ENCODE data around the gene STX8.

The STX8 gene

DNA sequence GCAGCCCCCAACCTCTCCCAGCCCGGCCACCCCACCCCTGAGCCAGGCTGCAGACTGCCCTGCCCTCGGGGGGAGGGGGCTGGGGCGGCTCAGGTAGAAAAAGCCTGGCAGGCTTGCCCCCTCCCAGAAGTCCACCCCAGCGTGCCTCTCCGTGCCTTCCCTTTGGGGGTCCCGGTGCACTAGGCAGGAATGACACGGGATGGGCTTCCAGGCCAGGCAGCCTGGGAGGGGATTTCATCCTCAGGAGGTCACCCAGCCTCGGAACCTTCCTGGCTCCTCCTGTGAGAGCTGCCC, 369.3 kb downstream of the STX8 start:
- DNase-seq (ENCODE audit: low spot score), result no peak

DNA sequence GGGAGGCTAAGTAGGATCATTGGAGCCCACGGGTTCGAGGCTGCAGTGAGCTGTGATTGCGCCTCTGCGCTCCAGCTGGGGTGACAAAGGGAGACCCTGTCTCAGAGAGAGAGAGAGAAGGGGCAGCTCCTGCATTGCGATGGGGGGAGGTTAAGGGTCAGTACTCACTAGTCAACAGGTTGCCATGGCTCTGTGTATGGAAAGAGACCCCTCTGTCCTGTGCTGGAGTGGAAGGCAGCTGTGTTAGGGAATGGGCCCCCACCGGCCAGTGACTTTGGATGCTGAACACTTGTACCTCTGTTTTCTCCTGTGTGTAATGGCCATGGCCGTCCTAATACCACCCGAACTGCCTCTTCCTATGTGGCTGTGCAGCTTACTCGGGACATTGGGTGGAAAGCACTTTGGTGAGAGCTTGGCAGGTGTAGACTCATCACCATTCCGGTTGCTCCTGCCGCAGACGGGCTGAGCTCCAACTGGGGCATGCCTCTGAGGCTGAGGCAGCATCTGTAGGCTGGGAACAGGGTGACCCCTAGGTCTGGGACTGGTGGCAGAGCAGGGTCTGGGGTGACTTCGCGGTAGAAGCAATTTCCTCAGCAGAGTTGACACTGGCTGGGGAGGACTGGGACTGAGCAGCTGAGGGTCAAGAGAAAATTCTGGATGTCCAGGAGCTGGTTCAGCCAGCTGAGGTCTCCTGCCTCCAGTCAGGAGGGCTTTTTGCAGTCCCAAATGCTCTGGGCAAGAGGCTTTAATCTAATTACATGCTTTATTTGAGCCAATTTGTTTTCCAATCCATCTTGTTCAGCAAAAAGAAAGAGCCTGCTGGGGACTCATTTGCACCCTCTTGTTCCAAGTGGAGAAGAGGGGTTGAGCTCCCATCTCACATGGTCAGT, 369.9 kb downstream of the STX8 start:
- DNase-seq (ENCODE audit: low spot score), result no peak

DNA sequence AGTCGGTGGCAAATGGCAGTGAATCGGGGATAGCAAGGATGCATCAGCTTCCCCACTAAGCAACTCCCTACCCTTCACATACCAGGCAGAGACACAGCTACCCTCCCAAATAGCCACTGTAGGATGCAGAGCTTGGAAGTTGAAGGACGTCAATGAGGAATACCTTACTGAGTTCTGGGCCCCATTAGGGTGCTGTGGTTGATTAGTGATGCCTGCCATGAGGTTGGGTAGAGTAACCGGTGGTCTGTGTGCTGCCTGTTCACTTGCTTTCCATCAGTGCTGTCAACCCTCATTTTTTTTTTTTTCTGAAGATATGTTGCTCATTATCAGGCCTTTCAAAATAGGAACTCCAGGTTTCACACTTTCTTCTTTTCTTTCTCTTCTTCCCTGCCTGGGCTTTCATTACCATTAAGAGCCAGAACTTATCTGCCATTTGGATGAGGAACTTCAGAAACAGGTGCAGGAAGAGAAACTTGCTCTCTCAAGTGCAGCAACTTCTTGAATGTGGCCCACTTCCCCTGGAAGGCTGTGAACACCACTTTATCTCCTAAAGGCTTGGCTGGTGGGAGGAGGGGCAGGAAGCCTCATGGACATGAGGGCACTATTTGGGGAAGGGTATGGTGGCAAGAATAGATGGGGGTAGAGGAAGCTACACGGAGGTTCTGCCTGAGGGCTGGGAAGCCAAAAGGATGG, 370.8 kb downstream of the STX8 start:
- no peak for DNase-seq (ENCODE audit: low spot score)

DNA sequence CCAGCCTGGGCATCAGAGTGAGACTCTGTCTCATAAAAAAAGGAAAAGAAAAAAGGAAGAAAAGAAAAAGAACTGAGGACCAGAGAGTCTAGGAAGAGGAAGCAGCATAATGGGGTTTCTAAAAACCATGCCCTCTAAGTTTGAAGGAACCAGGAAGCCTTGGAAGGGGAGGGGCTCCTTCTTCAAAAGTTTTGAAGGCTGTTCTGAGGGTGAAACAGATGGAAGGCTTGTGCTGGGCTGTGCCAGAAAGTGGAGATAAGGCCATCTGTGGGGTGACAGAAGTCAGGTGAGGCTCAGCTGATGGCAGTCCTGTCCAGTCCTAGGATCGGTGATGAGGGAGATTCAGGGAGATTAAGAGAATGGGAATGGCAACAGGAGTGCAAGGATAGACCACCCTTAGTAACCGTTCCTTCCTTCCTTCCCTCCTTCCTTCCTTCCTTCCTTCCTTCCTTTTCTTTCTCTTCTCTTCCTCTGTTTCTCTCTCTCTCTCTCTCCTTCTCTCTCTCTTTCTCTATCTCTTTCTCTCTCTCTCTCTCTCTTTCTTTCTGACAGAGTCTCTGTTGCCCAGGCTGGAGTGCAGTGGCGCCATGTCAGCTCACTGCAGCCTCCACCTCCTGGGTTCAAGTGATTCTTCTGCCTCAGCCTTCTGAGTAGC, 371.7 kb downstream of the STX8 start:
- no peak for DNase-seq (ENCODE audit: low spot score)

- DNase-seq (ENCODE audit: low spot score), result no peak
These were observed 373.1 kb downstream of the STX8 start for GRCh38 chr17:9202532-9202931.

DNA sequence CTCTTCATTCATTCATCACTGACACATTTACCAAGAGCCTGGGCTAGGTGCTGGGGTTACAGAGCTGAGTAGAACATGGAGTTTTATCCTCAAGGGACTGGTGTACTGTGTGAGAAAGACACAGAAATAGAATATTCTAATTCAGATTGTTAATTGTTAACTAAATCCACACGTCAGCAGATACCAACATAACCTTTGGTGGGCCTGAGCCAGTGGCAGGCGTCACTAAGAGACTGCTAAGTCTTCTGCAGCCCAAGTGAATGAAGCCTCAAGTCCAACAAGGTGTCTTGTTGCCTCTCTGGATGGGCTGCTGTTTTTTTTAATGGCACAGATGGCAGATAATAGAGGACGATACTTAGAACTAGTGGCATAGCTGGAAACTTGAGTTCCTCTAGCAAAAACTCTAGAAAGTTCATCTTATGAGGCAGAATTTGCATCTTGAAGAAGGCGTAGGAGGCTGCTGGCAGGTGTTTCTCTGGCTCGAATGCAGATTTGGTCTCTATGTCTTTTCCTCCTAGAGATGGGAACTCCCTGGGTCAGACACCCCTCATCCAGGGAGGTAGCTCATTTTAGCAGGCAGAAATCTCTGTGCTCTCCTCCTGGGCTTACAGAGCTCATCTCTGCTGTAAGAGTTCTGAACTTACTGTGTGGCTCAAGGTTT, 374.8 kb downstream of the STX8 start:
- no peak for DNase-seq (ENCODE audit: low spot score)

Measured in hepatic stellate cell (primary cell).